Kidney (tissue), 2 donors: ENCODE measurements around the gene NXPE4. TPM values are rescaled to one million over a fixed set of nuclear protein-coding genes. Genes with fewer than 3 reads are reported as not detected.

Source experiments
- polyA plus RNA-seq: library from polyadenylated mRNA; stranded (reverse); fragments of 350-450 nt; fragmentation: Illumina TruSeq; extraction: RNeasy Lipid Tissue Mini Kit (QIAGEN cat#74804); gene quantifications from one replicate; pipeline ENCODE4 v1.2.3, GENCODE V29; 2014; ENCODE audit warnings: low read depth, low replicate concordance; ENCODE audit not compliant: insufficient read depth
- total RNA-seq: library from RNA; stranded (reverse); fragmentation: NEBNext Ultra II Directional; extraction: Animal tissue kit (Norgen Biotek cat#: 25700); gene quantifications from one replicate; pipeline ENCODE4 v1.2.1, GENCODE V29; 2021
- donor health status: DM: yes; HTN: yes; CAD: no.

Gene NXPE4
- total and polyA plus RNA-seq, 2 donors from 2014 or later: 0.34 to 0.63 TPM

Other genes starting within 250 kb of the NXPE4 start
- gene C11orf71, start 195.3 kb downstream of the NXPE4 start, total RNA-seq: 12.3 TPM
- 21.2 TPM for gene C11orf71, start 195.3 kb downstream of the NXPE4 start, polyA plus RNA-seq
- 27.8 TPM for gene RBM7, start 195.1 kb downstream of the NXPE4 start, total RNA-seq
- gene RBM7, start 195.1 kb downstream of the NXPE4 start, polyA plus RNA-seq: 14.6 TPM
- gene REXO2, start 156.3 kb downstream of the NXPE4 start, total RNA-seq: 66.4 TPM
- gene REXO2, start 156.3 kb downstream of the NXPE4 start, polyA plus RNA-seq: 156 TPM
- gene NXPE1, start 35.9 kb downstream of the NXPE4 start, total RNA-seq: 0.25 TPM
- gene NXPE1, start 35.9 kb downstream of the NXPE4 start, polyA plus RNA-seq: not detected
- 0.22 TPM for gene NXPE2, start 82.7 kb upstream of the NXPE4 start, total RNA-seq
- gene NXPE2, start 82.7 kb upstream of the NXPE4 start, polyA plus RNA-seq: not detected